Cardiac septum (tissue), 1 donor: Measurements from ENCODE around the gene PARN. TPM values are rescaled to one million over a fixed set of nuclear protein-coding genes. Genes with fewer than 3 reads are reported as not detected.
"Not testable (repeated sequence)": the region's sequence is repeated elsewhere in the genome, so short reads cannot be mapped to it uniquely, and the experiment has no call there.

Source experiments
- DNase-seq: peaks from one replicate; pipeline ENCODE4 v3.0.0-alpha.2; 2020; ENCODE audit warnings: low spot score
- intact Hi-C: fragments of 100-400 bp; cut with DNase I; formaldehyde crosslinking; loops from one replicate; pipeline ENCODE4 v1.14.0; 2022
- total RNA-seq: library from RNA; stranded (reverse); fragmentation: NEBNext Ultra II Directional; extraction: Animal tissue kit (Norgen Biotek cat#: 25700); gene quantifications from one replicate; pipeline ENCODE4 v1.2.1, GENCODE V29; 2021
- donor health status: DM: no; HTN: no; CAD: no.

The PARN gene
- total RNA-seq, 1 donor from 2014 or later: 20.3 TPM

GRCh38 chr16:14423344-14423743 lies 206.7 kb downstream of the PARN start:
- DNase-seq: no peak
- intact Hi-C loops: no loop called here

- intact Hi-C loops: no loop called here
- no peak for DNase-seq
Observed at GRCh38 chr16:14420721-14421488, 209.2 kb downstream of the PARN start.

GRCh38 chr16:14420243-14420642 lies 209.8 kb downstream of the PARN start:
- intact Hi-C loops, DNase-seq: not testable (repeated sequence)

GRCh38 chr16:14419817-14420216 lies 210.2 kb downstream of the PARN start:
- intact Hi-C loops: no loop called here
- no peak for DNase-seq

- DNase-seq: no peak
- intact Hi-C loops: no loop called here
Observed at GRCh38 chr16:14418795-14419225, 211.2 kb downstream of the PARN start.

GRCh38 chr16:14416184-14416583 lies 213.9 kb downstream of the PARN start:
- no peak for DNase-seq
- intact Hi-C loops: no loop called here

- intact Hi-C loops: no loop called here
- DNase-seq: no peak
Observed at GRCh38 chr16:14415291-14415690, 214.8 kb downstream of the PARN start.

- no peak for DNase-seq
- intact Hi-C loops: loop anchor here (10.0 kb wide), 1 partner anchor 105 kb away; no protein-coding TSS in a partner anchor
Observed at GRCh38 chr16:14409563-14409962, 220.5 kb downstream of the PARN start.

- intact Hi-C loops: loop anchor here (10.0 kb wide), 1 partner anchor 103 kb away; no protein-coding TSS in a partner anchor
- no peak for DNase-seq
Observed at GRCh38 chr16:14407786-14408399, 222.2 kb downstream of the PARN start.

GRCh38 chr16:14405611-14406537 lies 224.2 kb downstream of the PARN start:
- intact Hi-C loops: loop anchor here (10.0 kb wide), 1 partner anchor 101 kb away; no protein-coding TSS in a partner anchor
- DNase-seq: no peak

- DNase-seq: not testable (repeated sequence)
- intact Hi-C loops: loop anchor here (10.0 kb wide), 1 partner anchor 98 kb away; no protein-coding TSS in a partner anchor
Observed at GRCh38 chr16:14403001-14403389, 227.1 kb downstream of the PARN start.

- intact Hi-C loops: loop anchor here (10.0 kb wide), 1 partner anchor 98 kb away; no protein-coding TSS in a partner anchor
Observed at GRCh38 chr16:14402114-14403000, 227.7 kb downstream of the PARN start.

GRCh38 chr16:14401711-14402061 lies 228.4 kb downstream of the PARN start:
- intact Hi-C loops: loop anchor here (10.0 kb wide), 1 partner anchor 97 kb away; no protein-coding TSS in a partner anchor
- not testable (repeated sequence) for DNase-seq

More at GRCh38 chr16:14402114-14403000, 227.7 kb downstream of the PARN start:
- not testable (repeated sequence) for DNase-seq

- not testable (repeated sequence) for DNase-seq
- intact Hi-C loops: loop anchor here (10.0 kb wide), 1 partner anchor 96 kb away; no protein-coding TSS in a partner anchor
Observed at GRCh38 chr16:14400978-14401710, 228.9 kb downstream of the PARN start.

GRCh38 chr16:14400285-14400977 lies 229.6 kb downstream of the PARN start:
- DNase-seq: no peak
- intact Hi-C loops: loop anchor here (10.0 kb wide), 1 partner anchor 96 kb away; no protein-coding TSS in a partner anchor

GRCh38 chr16:14399378-14400284 lies 230.4 kb downstream of the PARN start:
- intact Hi-C loops: loop anchor here (10.0 kb wide), 1 partner anchor 95 kb away; no protein-coding TSS in a partner anchor

More at GRCh38 chr16:14399378-14400284, 230.4 kb downstream of the PARN start:
- no peak for DNase-seq
